AG04450 (cell line): ENCODE measurements around the gene SLC37A4. TPM values are rescaled to one million over a fixed set of nuclear protein-coding genes. Genes with fewer than 3 reads are reported as not detected.

ENCODE experiments used
- CTCF ChIA-PET: fragments of 300-600, 350-600 bp; formaldehyde crosslinking; extraction: SDS; loops from one replicate; lab custom pipeline; 2022; ENCODE audit warnings: antibody characterized with exemption, inconsistent platforms; lab: Charles Lee
- POLR2A ChIA-PET: fragments of 350-600 bp; formaldehyde crosslinking; extraction: SDS; loops from one replicate; lab custom pipeline; 2021; ENCODE audit warnings: antibody characterized with exemption, inconsistent platforms; lab: Yijun Ruan, JAX
- DNase-seq: peaks from one replicate; pipeline ENCODE4 v3.0.0-alpha.2; 2011; ENCODE audit warnings: low read depth, low spot score
- H3K27ac ChIP-seq: one replicate; pipeline ENCODE4 v1.5.1; 2012; ENCODE audit warnings: low read depth, low read length, control low read depth
- H3K27me3 ChIP-seq: one replicate; pipeline ENCODE4 v1.6.0; 2012; ENCODE audit warnings: low read length; ENCODE audit not compliant: control insufficient read depth, insufficient read depth
- H3K4me3 ChIP-seq: 2 replicates; pipeline ENCODE4 v1.5.1; 2011; ENCODE audit warnings: mild to moderate bottlenecking, low read depth, low read length, control low read depth
- H3K9me3 ChIP-seq: 2 replicates; pipeline ENCODE4 v1.5.1; 2012; ENCODE audit warnings: low read length; ENCODE audit not compliant: control insufficient read depth, insufficient read depth
- polyA plus RNA-seq: library from polyadenylated mRNA; depleted of rRNA; stranded (reverse); fragments of >200 nt; gene quantifications from 2 replicates; pipeline ENCODE4 v1.2.3, GENCODE V29; 2011
- TF ChIP-seq, protein P1 (sequence below): IDR thresholded peaks from 2 replicates; pipeline ENCODE4 v1.5.1; 2011; ENCODE audit warnings: low read depth, low read length, control low read depth, inconsistent platforms

The SLC37A4 gene
- polyA plus RNA-seq, 1 experiment, result 14.9 TPM

DNA sequence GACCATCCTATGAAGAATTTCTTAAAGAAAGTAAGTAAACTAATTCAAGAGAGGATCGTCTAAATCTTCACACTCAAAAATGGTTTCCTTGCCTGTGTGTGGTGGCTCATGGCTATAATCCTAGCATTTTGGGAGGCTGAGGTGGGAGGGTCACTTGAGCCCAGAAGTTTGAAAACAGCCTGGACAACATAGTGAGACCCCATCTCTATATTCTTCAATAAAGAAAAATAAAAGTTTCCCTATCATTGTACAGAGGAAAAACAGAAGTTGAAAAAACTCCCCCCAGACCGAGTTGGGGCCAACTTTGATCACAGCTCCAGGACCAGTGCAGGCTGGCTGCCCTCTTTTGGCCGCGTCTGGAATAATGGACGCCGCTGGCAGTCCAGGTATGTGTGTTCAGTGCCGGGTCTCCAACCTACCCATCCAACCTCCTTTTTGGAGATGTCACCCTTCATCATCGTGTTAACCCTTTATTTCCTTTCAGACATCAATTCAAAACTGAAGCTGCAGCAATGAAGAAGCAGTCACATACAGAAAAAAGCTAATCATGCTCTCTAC, 15.5 kb downstream of the SLC37A4 start:
- Histone ChIP-seq H3K27ac (no peak overlapping the region), H3K9me3 (no peaks in the 10 kb centered on the region), H3K4me3 (no peak overlapping the region), H3K27me3 (no peaks in the 10 kb centered on the region)
- TF ChIP-seq, protein P1, sequence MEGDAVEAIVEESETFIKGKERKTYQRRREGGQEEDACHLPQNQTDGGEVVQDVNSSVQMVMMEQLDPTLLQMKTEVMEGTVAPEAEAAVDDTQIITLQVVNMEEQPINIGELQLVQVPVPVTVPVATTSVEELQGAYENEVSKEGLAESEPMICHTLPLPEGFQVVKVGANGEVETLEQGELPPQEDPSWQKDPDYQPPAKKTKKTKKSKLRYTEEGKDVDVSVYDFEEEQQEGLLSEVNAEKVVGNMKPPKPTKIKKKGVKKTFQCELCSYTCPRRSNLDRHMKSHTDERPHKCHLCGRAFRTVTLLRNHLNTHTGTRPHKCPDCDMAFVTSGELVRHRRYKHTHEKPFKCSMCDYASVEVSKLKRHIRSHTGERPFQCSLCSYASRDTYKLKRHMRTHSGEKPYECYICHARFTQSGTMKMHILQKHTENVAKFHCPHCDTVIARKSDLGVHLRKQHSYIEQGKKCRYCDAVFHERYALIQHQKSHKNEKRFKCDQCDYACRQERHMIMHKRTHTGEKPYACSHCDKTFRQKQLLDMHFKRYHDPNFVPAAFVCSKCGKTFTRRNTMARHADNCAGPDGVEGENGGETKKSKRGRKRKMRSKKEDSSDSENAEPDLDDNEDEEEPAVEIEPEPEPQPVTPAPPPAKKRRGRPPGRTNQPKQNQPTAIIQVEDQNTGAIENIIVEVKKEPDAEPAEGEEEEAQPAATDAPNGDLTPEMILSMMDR, result no peak; the same call in 1 of the 2 replicates
- DNase-seq, result no peak
- ChIA-PET CTCF (interaction anchor here (1.0 to 1.8 kb wide), 3 partner anchors 16 to 325 kb away, joined by 3 to 7 read pairs (median 4); no protein-coding TSS in a partner anchor), POLR2A (interaction anchor here (0.6 to 1.2 kb wide), 3 partner anchors 70 to 323 kb away, joined by 4 to 11 read pairs (median 5); no protein-coding TSS in a partner anchor)

DNA sequence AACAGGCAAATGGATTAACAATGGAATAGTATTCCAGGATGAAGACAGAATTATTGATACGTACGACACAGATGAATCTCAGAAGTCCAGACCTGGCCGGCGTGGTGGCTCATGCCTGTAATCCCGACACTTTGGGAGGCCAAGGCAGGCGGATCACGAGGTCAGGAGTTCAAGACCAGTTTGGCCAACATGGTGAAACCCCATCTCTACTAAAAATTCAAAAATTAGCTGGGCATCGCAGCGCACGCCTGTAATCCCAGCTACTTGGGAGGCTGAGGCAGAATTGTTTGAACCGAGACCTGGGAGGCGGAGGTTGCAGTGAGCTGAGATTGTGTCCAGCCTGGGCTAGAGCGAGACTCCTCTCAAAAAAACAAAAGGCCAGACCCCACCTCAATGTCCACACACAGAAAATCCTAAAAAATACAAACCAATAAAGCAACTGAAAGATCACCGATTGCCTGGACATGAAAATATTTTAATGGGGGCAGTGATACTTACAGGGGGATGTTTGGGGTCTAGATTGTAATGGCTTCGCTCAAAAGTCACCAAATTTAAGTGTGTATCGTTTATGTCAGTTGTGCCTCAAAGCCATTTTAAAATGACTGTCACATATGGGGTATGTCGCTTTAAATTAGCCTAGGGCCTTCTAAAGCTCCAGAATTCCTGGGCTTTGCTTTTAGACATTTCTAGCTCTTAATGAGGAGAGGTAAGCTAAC, 16.3 kb downstream of the SLC37A4 start:
- no peaks in the 10 kb centered on the region for H3K9me3 ChIP-seq
- no peak overlapping the region for H3K27ac ChIP-seq
- POLR2A ChIA-PET, result interaction anchor here (0.7 kb wide), 1 partner anchor 35 kb away, joined by 4 read pairs; no protein-coding TSS in a partner anchor
- H3K4me3 ChIP-seq, result no peak overlapping the region
- CTCF ChIA-PET, result interaction anchor here (1.8 kb wide), 1 partner anchor 325 kb away, joined by 7 read pairs; no protein-coding TSS in a partner anchor
- DNase-seq, result no peak
- H3K27me3 ChIP-seq, result no peaks in the 10 kb centered on the region
- TF ChIP-seq, protein P1, result no peak

DNA sequence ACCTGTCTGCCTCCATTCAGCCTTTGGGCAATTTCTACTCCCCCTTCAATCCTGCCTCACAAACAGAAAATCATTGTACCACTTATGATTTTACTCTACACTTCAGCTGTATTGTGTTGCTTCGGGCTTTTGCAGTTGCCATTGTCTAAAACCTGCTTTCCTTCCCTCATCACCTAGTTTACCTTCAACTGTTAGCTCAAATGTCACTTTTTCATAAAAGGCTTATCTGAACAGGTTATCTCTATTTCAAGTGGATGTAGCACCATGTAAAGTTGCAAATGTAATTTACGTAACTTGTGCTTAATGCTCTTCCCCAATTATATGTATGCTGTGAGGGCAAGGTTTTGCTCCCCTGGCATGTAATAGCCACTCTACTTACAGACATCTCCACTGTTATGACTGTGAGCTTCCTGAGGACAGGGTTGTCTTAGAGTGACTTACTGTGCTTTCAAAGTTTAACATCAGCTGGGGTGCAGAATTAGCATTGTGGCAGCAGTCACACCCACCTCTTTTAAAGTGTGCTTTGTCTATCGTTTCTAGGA, 18.0 kb downstream of the SLC37A4 start:
- CTCF ChIA-PET, result no interaction called here
- DNase-seq, result no peak
- TF ChIP-seq, protein P1, result no peak
- Histone ChIP-seq H3K27me3 (no peaks in the 10 kb centered on the region), H3K4me3 (no peak overlapping the region), H3K9me3 (no peaks in the 10 kb centered on the region), H3K27ac (peak overlapping the region; percentile 21)
- POLR2A ChIA-PET, result interaction anchor here (0.6 to 0.7 kb wide), 2 partner anchors 34 to 101 kb away, joined by 3 to 4 read pairs; no protein-coding TSS in a partner anchor

DNA sequence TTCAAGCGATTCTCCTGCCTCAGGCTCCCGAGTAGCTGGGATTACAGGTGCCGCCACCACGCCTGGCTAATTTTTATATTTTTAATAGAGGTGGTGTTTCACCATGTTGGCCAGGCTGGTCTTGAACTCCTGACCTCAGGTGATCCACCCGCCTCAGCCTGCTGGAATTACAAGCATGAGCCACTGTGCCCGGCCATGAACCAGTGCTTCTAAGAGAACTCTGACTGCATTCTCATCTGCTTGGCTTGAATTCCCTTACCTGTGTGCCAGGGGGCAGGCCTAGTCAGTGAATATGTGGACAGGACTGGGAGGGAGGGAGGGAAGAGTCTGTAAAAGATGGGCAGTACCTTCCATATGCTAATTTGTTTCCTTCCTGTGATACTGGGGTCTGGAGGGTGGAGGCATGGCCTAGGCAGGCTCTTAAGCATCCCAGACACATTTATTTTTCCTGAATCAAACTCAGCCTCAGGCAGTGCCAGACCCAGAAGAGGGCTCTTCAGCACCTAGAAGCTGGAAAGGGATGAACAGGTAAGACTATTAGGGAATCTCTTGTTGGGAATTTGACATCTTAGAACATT, 19.1 kb downstream of the SLC37A4 start:
- TF ChIP-seq, protein P1, result no peak
- POLR2A ChIA-PET, result no interaction called here
- no peak overlapping the region for H3K27ac ChIP-seq
- H3K9me3 ChIP-seq, result no peaks in the 10 kb centered on the region
- no peaks in the 10 kb centered on the region for H3K27me3 ChIP-seq
- no peak for DNase-seq
- CTCF ChIA-PET, result no interaction called here
- no peak overlapping the region for H3K4me3 ChIP-seq
